ENCODE measurements around the gene ARID5B. TPM values are rescaled to one million over a fixed set of nuclear protein-coding genes. Genes with fewer than 3 reads are reported as not detected.

Gene ARID5B
- total RNA-seq, 2 experiments from 2014 or later: 26.7 to 28.3 TPM

DNA sequence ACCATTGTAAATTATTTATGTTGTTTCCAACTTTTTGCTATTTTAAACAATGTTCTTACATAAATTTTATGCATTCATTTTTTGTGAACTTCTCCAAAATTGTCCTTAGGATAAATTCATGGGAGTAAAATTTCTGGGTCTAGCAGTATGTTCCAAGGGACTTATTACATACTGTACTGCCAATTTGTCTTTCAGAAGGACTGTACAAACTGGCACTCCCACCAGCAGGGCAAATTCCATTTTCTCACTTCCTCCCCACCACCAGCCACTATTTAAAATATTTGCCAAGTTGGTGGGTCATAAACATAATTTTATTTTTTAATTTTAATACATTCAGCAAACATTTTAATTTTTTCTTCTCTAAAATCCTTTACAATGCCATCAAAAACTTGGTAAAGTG is 13.7 kb upstream of the ARID5B start:
- H3K4me1 Mint-ChIP-seq (ENCODE audit: low read depth): peaks cover 21% of the 10 kb centered on the region
- H3K27ac Mint-ChIP-seq: no peak overlapping the region
- ATAC-seq (no peak), DNase-seq (no peak)
- no peak overlapping the region for H3K4me3 Mint-ChIP-seq
- ChIA-PET CTCF (interaction anchor here (6.6 kb wide), 1 partner anchor 8 kb away, joined by 50 read pairs; no protein-coding TSS in a partner anchor), POLR2A (no interaction called here)
- TF ChIP-seq, protein P1, sequence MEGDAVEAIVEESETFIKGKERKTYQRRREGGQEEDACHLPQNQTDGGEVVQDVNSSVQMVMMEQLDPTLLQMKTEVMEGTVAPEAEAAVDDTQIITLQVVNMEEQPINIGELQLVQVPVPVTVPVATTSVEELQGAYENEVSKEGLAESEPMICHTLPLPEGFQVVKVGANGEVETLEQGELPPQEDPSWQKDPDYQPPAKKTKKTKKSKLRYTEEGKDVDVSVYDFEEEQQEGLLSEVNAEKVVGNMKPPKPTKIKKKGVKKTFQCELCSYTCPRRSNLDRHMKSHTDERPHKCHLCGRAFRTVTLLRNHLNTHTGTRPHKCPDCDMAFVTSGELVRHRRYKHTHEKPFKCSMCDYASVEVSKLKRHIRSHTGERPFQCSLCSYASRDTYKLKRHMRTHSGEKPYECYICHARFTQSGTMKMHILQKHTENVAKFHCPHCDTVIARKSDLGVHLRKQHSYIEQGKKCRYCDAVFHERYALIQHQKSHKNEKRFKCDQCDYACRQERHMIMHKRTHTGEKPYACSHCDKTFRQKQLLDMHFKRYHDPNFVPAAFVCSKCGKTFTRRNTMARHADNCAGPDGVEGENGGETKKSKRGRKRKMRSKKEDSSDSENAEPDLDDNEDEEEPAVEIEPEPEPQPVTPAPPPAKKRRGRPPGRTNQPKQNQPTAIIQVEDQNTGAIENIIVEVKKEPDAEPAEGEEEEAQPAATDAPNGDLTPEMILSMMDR (IDR thresholded peaks at IDR 0.05): no peak
- intact Hi-C loops (cut with micrococcal nuclease): no loop called here
- peaks cover 4% of the 10 kb centered on the region for H3K9me3 Mint-ChIP-seq
- H3K36me3 Mint-ChIP-seq (ENCODE audit: low read depth): peaks cover 1% of the 10 kb centered on the region
- H3K27me3 Mint-ChIP-seq: no peaks in the 10 kb centered on the region

DNA sequence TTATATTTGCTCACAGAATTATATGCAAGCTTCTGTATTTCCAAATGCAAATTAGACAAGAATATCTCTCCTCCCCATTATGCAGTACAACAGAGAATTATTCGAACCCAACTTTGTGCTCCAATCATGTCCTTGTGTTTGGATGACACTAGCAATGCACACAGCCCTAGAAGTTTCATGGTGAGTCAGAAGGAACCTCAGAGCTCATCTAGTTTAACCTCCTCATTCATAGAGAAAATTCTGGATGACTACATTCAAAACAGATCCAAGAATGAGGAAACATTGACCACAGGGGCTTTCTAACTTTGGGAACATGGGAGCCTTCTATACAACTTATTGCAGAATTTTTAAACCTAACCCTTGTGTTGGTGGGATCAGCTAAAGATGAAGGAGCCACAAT is 12.8 kb upstream of the ARID5B start:
- Mint-ChIP-seq H3K27me3 (no peaks in the 10 kb centered on the region), H3K9me3 (no peaks in the 10 kb centered on the region), H3K4me1 (ENCODE audit: low read depth) (peaks cover 13% of the 10 kb centered on the region), H3K27ac (no peak overlapping the region), H3K36me3 (ENCODE audit: low read depth) (peaks cover 1% of the 10 kb centered on the region), H3K4me3 (no peak overlapping the region)
- no peak for DNase-seq
- intact Hi-C loops (cut with micrococcal nuclease): no loop called here
- TF ChIP-seq, protein P1 (IDR thresholded peaks at IDR 0.05): no peak
- peak; percentile 60 for ATAC-seq
- ChIA-PET POLR2A (no interaction called here), CTCF (no interaction called here)

DNA sequence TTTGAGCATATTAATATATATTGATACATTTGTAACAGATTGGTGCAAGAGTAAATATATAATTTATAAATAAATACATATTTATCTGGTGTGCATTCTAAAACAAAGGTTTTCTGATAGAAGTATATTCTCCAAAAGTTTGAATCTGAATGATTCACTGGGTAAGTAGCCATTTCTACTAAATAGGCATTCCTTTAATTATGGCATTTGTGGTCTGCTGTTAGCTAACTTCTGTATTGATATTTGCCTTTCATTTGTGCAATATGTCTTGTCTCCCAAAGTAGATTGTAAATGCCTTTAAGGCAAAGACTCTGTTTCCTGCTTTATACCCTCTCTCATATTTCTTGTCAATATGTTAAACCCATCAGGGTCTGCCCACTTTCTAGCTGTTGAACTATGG is 11.1 kb upstream of the ARID5B start:
- POLR2A ChIA-PET: interaction anchor here (0.6 kb wide), 1 partner anchor 164 kb away, joined by 3 read pairs; no protein-coding TSS in a partner anchor

GRCh38 chr10:61890881-61891409 is 10.6 kb upstream of the ARID5B start:
- Mint-ChIP-seq H3K27me3 (no peaks in the 10 kb centered on the region), H3K4me1 (ENCODE audit: low read depth) (peaks cover 22% of the 10 kb centered on the region), H3K4me3 (no peak overlapping the region), H3K27ac (no peak overlapping the region), H3K36me3 (ENCODE audit: low read depth) (no peaks in the 10 kb centered on the region), H3K9me3 (no peaks in the 10 kb centered on the region)
- intact Hi-C loops (cut with micrococcal nuclease): no loop called here
- CTCF ChIA-PET: interaction anchor here (2.1 kb wide), 1 partner anchor 354 kb away, joined by 8 read pairs; no protein-coding TSS in a partner anchor
- ATAC-seq (no peak), DNase-seq (no peak)
- POLR2A ChIA-PET: interaction anchor here (0.6 kb wide), 1 partner anchor 163 kb away, joined by 3 read pairs; no protein-coding TSS in a partner anchor
- TF ChIP-seq, protein P1 (IDR thresholded peaks at IDR 0.05): no peak

More for the DNA sequence above, 11.1 kb upstream of the ARID5B start:
- H3K27ac Mint-ChIP-seq: no peak overlapping the region
- no peak for ATAC-seq
- peaks cover 22% of the 10 kb centered on the region for H3K4me1 Mint-ChIP-seq (ENCODE audit: low read depth)
- no peaks in the 10 kb centered on the region for H3K9me3 Mint-ChIP-seq
- H3K36me3 Mint-ChIP-seq (ENCODE audit: low read depth): no peaks in the 10 kb centered on the region
- no peak for DNase-seq
- TF ChIP-seq, protein P1 (IDR thresholded peaks at IDR 0.05): no peak
- intact Hi-C loops (cut with micrococcal nuclease): no loop called here
- CTCF ChIA-PET: interaction anchor here (2.1 kb wide), 1 partner anchor 355 kb away, joined by 8 read pairs; no protein-coding TSS in a partner anchor
- H3K27me3 Mint-ChIP-seq: no peaks in the 10 kb centered on the region
- H3K4me3 Mint-ChIP-seq: no peak overlapping the region

GRCh38 chr10:61891906-61892585 is 9.5 kb upstream of the ARID5B start:
- ATAC-seq: no peak
- no peak overlapping the region for H3K4me3 Mint-ChIP-seq
- no peak overlapping the region for H3K27ac Mint-ChIP-seq
- POLR2A ChIA-PET: interaction anchor here (0.6 to 0.7 kb wide), 2 partner anchors 102 to 1034 kb away, joined by 3 read pairs; no protein-coding TSS in a partner anchor
- CTCF ChIA-PET: interaction anchor here (0.9 to 2.1 kb wide), 2 partner anchors 9 to 353 kb away, joined by 3 to 8 read pairs; no protein-coding TSS in a partner anchor
- no peaks in the 10 kb centered on the region for H3K9me3 Mint-ChIP-seq
- TF ChIP-seq, protein P1 (IDR thresholded peaks at IDR 0.05): no peak
- peaks cover 27% of the 10 kb centered on the region for H3K4me1 Mint-ChIP-seq (ENCODE audit: low read depth)
- no peak for DNase-seq
- H3K36me3 Mint-ChIP-seq (ENCODE audit: low read depth): no peaks in the 10 kb centered on the region
- H3K27me3 Mint-ChIP-seq: no peaks in the 10 kb centered on the region
- intact Hi-C loops (cut with micrococcal nuclease): no loop called here
